GM18505 (cell line): ENCODE results near the gene MDM4.

Source experiments
- ATAC-seq: cut with Tn5 transposase; IDR thresholded peaks from one replicate; pipeline ENCODE4 v1.9.1; 2021; ENCODE audit not compliant: unreplicated experiment
- POLR2A ChIP-seq: IDR thresholded peaks from 4 replicates; pipeline ENCODE4 v1.6.1; 2011; ENCODE audit warnings: borderline replicate concordance; ENCODE audit not compliant: insufficient read depth, insufficient read length; ENCODE audit errors: extremely low read depth

MDM4 gene

GRCh38 chr1:204580862-204581261 is 64.7 kb downstream of the MDM4 start:
- no peak for TF ChIP-seq POLR2A
- no peak for ATAC-seq

- TF ChIP-seq POLR2A = no peak
- ATAC-seq = no peak
Measured at GRCh38 chr1:204581759-204582158, 65.6 kb downstream of the MDM4 start.

- no peak for TF ChIP-seq POLR2A
- ATAC-seq = no peak
Measured at GRCh38 chr1:204583909-204584632, 67.9 kb downstream of the MDM4 start.

GRCh38 chr1:204584699-204585372 is 68.6 kb downstream of the MDM4 start:
- no peak for TF ChIP-seq POLR2A
- no peak for ATAC-seq

GRCh38 chr1:204587621-204588020 is 71.4 kb downstream of the MDM4 start:
- TF ChIP-seq POLR2A = no peak

GRCh38 chr1:204588826-204589225 is 72.6 kb downstream of the MDM4 start:
- no peak for TF ChIP-seq POLR2A
- ATAC-seq = no peak

More at GRCh38 chr1:204587621-204588020, 71.4 kb downstream of the MDM4 start:
- no peak for ATAC-seq

GRCh38 chr1:204589409-204590038 is 73.3 kb downstream of the MDM4 start:
- no peak for TF ChIP-seq POLR2A
- ATAC-seq = no peak

GRCh38 chr1:204591473-204592090 is 75.4 kb downstream of the MDM4 start:
- no peak for ATAC-seq
- no peak for TF ChIP-seq POLR2A

GRCh38 chr1:204592246-204592948 is 76.2 kb downstream of the MDM4 start:
- TF ChIP-seq POLR2A = no peak
- no peak for ATAC-seq

GRCh38 chr1:204598319-204598969 is 82.2 kb downstream of the MDM4 start:
- no peak for TF ChIP-seq POLR2A
- ATAC-seq = no peak

GRCh38 chr1:204599098-204599497 is 82.9 kb downstream of the MDM4 start:
- no peak for TF ChIP-seq POLR2A
- ATAC-seq = no peak

- TF ChIP-seq POLR2A = no peak
- no peak for ATAC-seq
Measured at GRCh38 chr1:204599596-204599995, 83.4 kb downstream of the MDM4 start.
